ENCODE data around the gene WFDC8. TPM values are rescaled to one million over a fixed set of nuclear protein-coding genes. Genes with fewer than 3 reads are reported as not detected.

The WFDC8 gene
- total RNA-seq, 1 donor from 2014 or later = not detected

DNA sequence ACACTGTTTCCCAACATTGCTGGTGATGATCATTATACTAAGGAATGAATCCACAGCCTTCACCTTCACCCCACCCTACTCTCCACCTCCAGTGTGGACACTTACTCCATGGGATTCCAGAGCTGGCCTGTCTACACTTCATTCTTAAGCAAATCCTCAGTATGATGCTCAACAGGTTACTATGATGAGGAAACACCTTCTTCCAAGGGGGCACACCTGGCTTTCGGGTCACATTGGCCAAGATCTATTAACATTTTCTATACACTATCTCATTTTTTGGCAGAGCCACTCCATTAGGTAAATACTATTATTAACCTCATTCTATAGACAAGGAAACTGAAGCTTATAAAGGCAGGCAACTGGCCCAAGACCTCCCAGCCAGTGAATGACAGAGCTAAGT lies 23.9 kb downstream of the WFDC8 start:
- Histone ChIP-seq H3F3A (ENCODE audit: low read depth) (no peaks in the 10 kb centered on the region), H3K4me1 (no peaks in the 10 kb centered on the region), H3K9ac (no peak overlapping the region), H3K79me2 (ENCODE audit: low read depth) (no peaks in the 10 kb centered on the region), H3K4me2 (no peak overlapping the region), H3K9me3 (ENCODE audit: low read depth) (no peaks in the 10 kb centered on the region), H3K4me3 (no peak overlapping the region), H3K36me3 (no peaks in the 10 kb centered on the region), H4K20me1 (ENCODE audit: low read depth) (no peaks in the 10 kb centered on the region), H2AFZ (replicated peaks) (no peak overlapping the region), H3K27me3 (no peaks in the 10 kb centered on the region), H3K27ac (no peak overlapping the region)
- no peaks in the 10 kb centered on the region for H3K36me3 Mint-ChIP-seq
- no peak for DNase-seq (ENCODE audit: low spot score)
- no peak overlapping the region for H3K27ac Mint-ChIP-seq
- H3K27me3 Mint-ChIP-seq (ENCODE audit: insufficient read depth, low read depth) = no peaks in the 10 kb centered on the region
- H3K9me3 Mint-ChIP-seq = no peaks in the 10 kb centered on the region
- no peak overlapping the region for H3K4me3 Mint-ChIP-seq
- TF ChIP-seq, protein P1, sequence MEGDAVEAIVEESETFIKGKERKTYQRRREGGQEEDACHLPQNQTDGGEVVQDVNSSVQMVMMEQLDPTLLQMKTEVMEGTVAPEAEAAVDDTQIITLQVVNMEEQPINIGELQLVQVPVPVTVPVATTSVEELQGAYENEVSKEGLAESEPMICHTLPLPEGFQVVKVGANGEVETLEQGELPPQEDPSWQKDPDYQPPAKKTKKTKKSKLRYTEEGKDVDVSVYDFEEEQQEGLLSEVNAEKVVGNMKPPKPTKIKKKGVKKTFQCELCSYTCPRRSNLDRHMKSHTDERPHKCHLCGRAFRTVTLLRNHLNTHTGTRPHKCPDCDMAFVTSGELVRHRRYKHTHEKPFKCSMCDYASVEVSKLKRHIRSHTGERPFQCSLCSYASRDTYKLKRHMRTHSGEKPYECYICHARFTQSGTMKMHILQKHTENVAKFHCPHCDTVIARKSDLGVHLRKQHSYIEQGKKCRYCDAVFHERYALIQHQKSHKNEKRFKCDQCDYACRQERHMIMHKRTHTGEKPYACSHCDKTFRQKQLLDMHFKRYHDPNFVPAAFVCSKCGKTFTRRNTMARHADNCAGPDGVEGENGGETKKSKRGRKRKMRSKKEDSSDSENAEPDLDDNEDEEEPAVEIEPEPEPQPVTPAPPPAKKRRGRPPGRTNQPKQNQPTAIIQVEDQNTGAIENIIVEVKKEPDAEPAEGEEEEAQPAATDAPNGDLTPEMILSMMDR (IDR thresholded peaks at IDR 0.05) = no peak
- TF ChIP-seq EZH2 (IDR thresholded peaks at IDR 0.05) = no peak
- no peak for TF ChIP-seq EZH2phosphoT487 (IDR thresholded peaks at IDR 0.05)
- H3K4me1 Mint-ChIP-seq = no peaks in the 10 kb centered on the region

DNA sequence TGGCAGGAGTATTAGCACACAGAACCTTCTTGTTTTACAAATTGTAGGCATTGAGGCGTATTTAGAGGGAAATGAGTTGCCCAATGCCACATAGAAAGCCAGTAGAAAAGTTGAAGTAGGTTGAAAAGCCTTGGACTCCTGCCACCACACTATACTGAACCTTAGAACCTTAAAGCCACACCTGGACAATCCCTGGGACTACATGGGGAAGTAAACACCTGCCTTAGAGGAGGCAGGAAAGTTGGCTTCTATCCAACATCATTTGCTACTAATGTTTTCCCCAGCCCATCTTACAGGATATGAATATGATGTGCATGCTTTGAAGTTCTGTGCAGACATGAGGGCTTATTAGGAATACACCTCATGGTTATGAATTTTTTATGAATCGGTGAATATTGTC lies 26.6 kb downstream of the WFDC8 start:
- H3K27me3 ChIP-seq = no peaks in the 10 kb centered on the region
- Mint-ChIP-seq H3K36me3 (no peaks in the 10 kb centered on the region), H3K4me1 (no peaks in the 10 kb centered on the region), H3K27me3 (ENCODE audit: insufficient read depth, low read depth) (peaks cover 2% of the 10 kb centered on the region), H3K27ac (no peak overlapping the region), H3K9me3 (no peaks in the 10 kb centered on the region), H3K4me3 (no peak overlapping the region)
- H3F3A ChIP-seq (ENCODE audit: low read depth) = no peaks in the 10 kb centered on the region
- no peak for DNase-seq (ENCODE audit: low spot score)
- no peak overlapping the region for H2AFZ ChIP-seq (replicated peaks)
- no peak overlapping the region for H3K4me2 ChIP-seq
- no peaks in the 10 kb centered on the region for H3K36me3 ChIP-seq
- H3K27ac ChIP-seq = no peak overlapping the region
- no peak overlapping the region for H3K9ac ChIP-seq
- H3K4me1 ChIP-seq = no peaks in the 10 kb centered on the region
- no peaks in the 10 kb centered on the region for H3K79me2 ChIP-seq (ENCODE audit: low read depth)
- H3K4me3 ChIP-seq = no peak overlapping the region
- no peaks in the 10 kb centered on the region for H4K20me1 ChIP-seq (ENCODE audit: low read depth)
- no peak for TF ChIP-seq EZH2 (IDR thresholded peaks at IDR 0.05)
- TF ChIP-seq EZH2phosphoT487 (IDR thresholded peaks at IDR 0.05) = no peak
- no peaks in the 10 kb centered on the region for H3K9me3 ChIP-seq (ENCODE audit: low read depth)

DNA sequence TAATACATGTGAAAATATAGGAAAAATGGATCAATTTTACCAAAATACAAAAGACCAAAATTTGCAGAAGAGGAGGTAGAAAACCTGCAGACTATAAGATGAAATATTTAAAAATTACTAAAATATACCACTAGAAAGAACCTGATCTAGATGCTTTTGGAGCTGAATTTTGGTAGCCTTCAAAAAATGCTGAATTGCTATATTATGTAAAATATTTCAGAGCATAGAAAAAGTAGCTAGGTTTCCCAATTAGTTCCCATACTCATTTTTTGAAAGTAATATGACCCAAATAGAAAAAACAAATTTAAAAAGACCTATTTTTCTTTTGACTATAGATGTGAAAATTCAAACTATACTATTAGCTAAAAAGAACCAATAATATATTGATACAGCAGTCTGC lies 28.3 kb downstream of the WFDC8 start:
- Mint-ChIP-seq H3K4me1 (no peaks in the 10 kb centered on the region), H3K27me3 (ENCODE audit: insufficient read depth, low read depth) (peaks cover 2% of the 10 kb centered on the region), H3K27ac (no peak overlapping the region), H3K36me3 (no peaks in the 10 kb centered on the region), H3K4me3 (no peak overlapping the region), H3K9me3 (no peaks in the 10 kb centered on the region)
- no peak overlapping the region for H3K4me2 ChIP-seq
- no peak overlapping the region for H3K4me3 ChIP-seq
- no peaks in the 10 kb centered on the region for H3K36me3 ChIP-seq
- H3K9me3 ChIP-seq (ENCODE audit: low read depth) = no peaks in the 10 kb centered on the region
- DNase-seq (ENCODE audit: low spot score) = no peak
- TF ChIP-seq, protein P1 (IDR thresholded peaks at IDR 0.05) = no peak
- TF ChIP-seq EZH2 (IDR thresholded peaks at IDR 0.05) = no peak
- TF ChIP-seq EZH2phosphoT487 (IDR thresholded peaks at IDR 0.05) = no peak
- no peaks in the 10 kb centered on the region for H3F3A ChIP-seq (ENCODE audit: low read depth)
- no peaks in the 10 kb centered on the region for H4K20me1 ChIP-seq (ENCODE audit: low read depth)
- no peaks in the 10 kb centered on the region for H3K4me1 ChIP-seq
- no peak overlapping the region for H2AFZ ChIP-seq (replicated peaks)
- H3K79me2 ChIP-seq (ENCODE audit: low read depth) = no peaks in the 10 kb centered on the region
- H3K9ac ChIP-seq = no peak overlapping the region
- no peaks in the 10 kb centered on the region for H3K27me3 ChIP-seq
- H3K27ac ChIP-seq = no peak overlapping the region

DNA sequence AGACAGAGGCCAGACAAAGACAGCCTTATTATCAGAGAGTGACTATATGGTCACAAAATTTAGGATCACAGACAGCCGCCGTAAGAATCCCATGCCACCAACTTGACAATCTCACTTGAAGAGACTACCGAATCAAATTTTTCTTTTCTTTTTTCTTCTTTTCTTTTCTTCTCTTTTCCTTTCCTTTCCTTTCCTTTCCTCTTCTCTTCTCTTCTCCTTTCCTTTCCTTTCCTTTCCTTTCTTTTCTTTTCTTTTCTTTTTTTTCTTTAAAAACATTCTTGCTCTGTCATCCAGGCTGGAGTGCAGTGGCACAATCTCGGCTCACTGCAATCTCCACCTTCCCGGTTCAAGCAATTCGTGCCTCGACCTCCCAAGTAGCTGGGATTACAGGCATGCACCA lies 30.7 kb downstream of the WFDC8 start:
- Histone ChIP-seq H3K27ac (no peak overlapping the region), H3K79me2 (ENCODE audit: low read depth) (no peaks in the 10 kb centered on the region), H4K20me1 (ENCODE audit: low read depth) (no peaks in the 10 kb centered on the region), H3K36me3 (no peaks in the 10 kb centered on the region), H3K4me3 (no peak overlapping the region), H3F3A (ENCODE audit: low read depth) (no peaks in the 10 kb centered on the region), H3K4me1 (no peaks in the 10 kb centered on the region), H2AFZ (replicated peaks) (no peak overlapping the region), H3K9ac (no peak overlapping the region), H3K9me3 (ENCODE audit: low read depth) (no peaks in the 10 kb centered on the region), H3K4me2 (no peak overlapping the region), H3K27me3 (no peaks in the 10 kb centered on the region)
- Mint-ChIP-seq H3K27ac (no peak overlapping the region), H3K4me3 (no peak overlapping the region), H3K36me3 (no peaks in the 10 kb centered on the region), H3K9me3 (no peaks in the 10 kb centered on the region), H3K27me3 (ENCODE audit: insufficient read depth, low read depth) (peaks cover 8% of the 10 kb centered on the region), H3K4me1 (no peaks in the 10 kb centered on the region)
- TF ChIP-seq EZH2 (IDR thresholded peaks at IDR 0.05) (no peak), EZH2phosphoT487 (IDR thresholded peaks at IDR 0.05) (no peak)
- TF ChIP-seq, protein P1 (IDR thresholded peaks at IDR 0.05) = no peak
- DNase-seq (ENCODE audit: low spot score) = no peak
